ENCODE results near the gene ZFP36.

DNA sequence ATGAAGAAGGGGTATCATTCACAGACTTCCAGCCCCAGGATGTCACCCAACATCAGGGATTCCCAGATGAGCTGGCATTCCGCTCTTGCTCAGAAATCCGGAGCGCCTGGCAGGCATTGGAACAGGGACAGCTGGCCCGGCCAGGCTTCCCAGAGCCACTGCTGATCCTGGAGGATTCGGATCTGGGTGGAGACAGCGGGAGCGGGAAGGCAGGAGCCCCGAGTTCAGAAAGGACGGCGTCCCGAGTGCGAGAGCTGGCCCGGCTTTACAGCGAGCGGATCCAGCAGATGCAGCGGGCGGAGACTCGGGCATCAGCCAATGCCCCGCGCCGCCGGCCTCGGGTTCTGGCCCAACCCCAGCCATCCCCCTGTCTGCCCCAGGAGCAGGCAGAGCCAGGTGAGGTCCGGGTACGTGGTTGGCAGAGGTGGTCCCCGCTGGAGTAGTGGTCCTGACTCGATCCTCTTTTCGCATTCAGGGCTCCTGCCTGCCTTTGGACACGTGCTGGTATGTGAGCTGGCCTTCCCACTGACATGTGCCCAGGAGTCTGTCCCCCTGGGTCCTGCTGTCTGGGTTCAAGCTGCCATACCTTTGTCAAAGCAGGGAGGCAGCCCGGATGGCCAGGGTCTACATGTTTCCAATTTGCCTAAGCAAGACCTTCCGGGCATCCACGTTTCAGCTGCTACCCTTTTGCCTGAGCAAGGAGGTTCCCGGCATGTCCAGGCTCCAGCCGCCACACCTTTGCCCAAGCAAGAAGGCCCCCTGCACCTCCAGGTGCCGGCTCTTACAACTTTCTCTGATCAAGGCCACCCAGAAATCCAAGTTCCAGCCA, 16.8 kb downstream of the ZFP36 start:
- TF ChIP-seq EP300 (IDR thresholded peaks at IDR 0.05; ENCODE audit: low read depth) (no peak), POLR2AphosphoS5 (IDR thresholded peaks at IDR 0.05) (peak in 1 of 3 donors; percentile 20), CTCF (IDR thresholded peaks at IDR 0.05) (no peak), POLR2A (IDR thresholded peaks at IDR 0.05) (no peak)
